Activated T-helper 1 cell treated with Interleukin-2 at 50 U/mL for 16 hours (primary cell): ENCODE results near the gene GALNS.
A peak's percentile ranks its signal among the peaks of the same experiment; 100 is the strongest.
"Not testable (repeated sequence)": the region's sequence is repeated elsewhere in the genome, so short reads cannot be mapped to it uniquely, and the experiment has no call there.

Experiments used
- DNase-seq: peaks from one replicate; pipeline ENCODE4 v3.0.0-alpha.2; 2020; ENCODE audit warnings: low read depth

Gene GALNS, protein sequence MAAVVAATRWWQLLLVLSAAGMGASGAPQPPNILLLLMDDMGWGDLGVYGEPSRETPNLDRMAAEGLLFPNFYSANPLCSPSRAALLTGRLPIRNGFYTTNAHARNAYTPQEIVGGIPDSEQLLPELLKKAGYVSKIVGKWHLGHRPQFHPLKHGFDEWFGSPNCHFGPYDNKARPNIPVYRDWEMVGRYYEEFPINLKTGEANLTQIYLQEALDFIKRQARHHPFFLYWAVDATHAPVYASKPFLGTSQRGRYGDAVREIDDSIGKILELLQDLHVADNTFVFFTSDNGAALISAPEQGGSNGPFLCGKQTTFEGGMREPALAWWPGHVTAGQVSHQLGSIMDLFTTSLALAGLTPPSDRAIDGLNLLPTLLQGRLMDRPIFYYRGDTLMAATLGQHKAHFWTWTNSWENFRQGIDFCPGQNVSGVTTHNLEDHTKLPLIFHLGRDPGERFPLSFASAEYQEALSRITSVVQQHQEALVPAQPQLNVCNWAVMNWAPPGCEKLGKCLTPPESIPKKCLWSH

DNA sequence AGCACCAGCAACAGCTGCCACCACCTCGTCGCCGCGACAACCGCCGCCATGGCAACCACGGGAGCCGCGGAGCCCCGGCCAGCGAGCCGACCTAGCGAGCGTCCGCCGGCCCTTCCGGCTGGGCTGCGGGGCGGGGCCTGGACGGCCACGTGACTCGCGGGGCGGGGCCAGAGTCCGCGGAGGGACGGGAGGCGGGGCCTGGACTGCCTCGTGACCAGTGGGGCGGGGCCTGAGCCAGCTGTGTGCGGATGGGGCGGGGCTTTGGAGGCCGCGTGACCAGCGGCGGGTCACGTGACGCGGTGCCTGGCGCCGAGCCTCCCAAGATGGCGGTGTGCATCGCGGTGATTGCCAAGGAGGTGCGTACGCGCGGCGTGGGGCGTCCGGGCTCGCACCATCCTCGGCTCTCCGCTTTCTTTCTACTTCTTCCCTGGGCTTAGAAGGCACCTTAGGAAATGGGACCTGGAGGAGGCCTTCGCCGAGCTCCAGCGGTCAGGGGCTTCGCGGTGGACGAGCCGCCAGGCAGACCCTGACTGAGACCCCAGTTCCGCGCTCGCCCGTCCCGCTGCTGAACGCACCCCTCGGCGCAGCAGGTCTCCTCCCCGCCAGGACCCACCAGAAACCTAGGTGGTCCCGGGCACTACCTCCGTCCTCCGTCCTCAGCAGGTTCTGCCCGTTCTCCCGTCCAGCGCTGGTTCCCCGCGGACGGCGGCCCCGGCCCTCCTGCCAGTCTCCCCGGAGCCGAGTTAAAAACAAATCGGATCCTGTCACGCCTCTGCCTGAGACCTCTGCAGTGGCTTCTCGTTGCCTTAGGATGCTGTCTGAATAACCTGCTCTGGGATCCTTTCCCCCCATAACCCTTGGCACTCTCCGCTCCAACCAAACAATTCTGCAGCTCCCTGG, at the start of gene GALNS, which contains the start of gene TRAPPC2L:
Gene GALNS, minus strand, starts transcription at position 120 of the 900 bp plus-strand sequence. Its CDS starts 70 bp downstream, at position 50.
Gene TRAPPC2L, plus strand, starts transcription at position 300 of the 900 bp plus-strand sequence. Its CDS starts 24 bp downstream, at position 324.
- DNase-seq = peak; percentile 98

GRCh38 chr16:88906020-88906419, 49.3 kb upstream of the GALNS start:
- no peak for DNase-seq

DNA sequence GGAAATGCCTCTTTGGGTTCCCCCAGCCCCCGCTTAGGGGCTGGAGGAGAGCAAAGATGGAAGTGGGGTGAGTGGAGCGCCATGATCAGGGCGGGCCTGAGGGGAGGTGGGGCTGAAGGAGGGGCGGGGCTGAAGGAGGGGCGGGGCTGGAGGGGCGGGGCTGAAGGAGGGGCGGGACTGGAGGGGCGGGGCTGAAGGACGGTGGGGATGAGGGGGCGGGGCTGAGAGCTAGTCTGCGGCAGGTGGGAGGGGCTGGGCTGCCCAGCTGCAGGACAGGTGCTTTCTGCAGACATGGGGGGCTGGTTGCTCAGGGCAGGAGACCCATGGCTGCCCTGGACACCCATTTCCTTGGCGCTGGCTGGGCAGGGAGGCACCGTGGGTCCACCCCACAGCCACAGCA, 48.8 kb upstream of the GALNS start:
- DNase-seq = no peak

GRCh38 chr16:88904676-88905365, 48.1 kb upstream of the GALNS start:
- no peak for DNase-seq

DNA sequence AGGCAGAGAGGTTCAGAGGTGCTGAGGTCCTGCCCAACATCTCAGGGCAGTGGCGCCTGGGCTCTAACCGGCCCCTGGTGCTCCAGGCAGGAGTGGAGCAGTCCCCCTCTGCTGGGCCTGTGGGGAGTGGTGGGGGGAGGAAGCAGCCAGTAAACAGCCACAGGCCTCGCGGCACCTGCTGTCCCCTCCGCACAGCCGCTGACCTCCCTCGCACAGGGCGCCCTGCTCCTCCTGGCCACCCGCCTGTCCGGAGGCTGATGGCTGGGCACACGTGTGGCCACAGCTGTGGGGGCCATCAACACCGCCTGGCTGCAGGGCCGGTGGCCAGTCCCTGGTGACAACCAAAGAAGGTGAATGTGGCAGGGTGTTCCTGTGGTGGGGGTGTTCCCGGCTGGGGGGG, 46.5 kb upstream of the GALNS start:
- no peak for DNase-seq

DNA sequence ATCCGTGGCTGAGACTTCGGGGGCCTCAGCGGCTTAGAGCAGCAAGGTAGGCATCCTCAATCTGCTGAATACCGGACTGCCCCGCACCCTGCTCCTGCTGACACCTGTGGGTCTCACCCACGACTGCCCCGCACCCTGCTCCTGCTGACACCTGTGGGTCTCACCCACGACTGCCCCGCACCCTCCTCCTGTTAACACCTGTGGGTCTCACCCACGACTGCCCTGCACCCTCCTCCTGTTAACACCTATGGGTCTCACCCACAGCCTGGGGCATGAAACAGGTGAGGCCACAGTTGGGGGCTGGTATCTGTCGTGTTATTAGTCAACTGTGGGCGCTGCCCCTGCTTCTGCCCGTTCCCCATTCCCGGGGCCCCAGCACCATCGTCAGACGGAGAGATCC, 46.0 kb upstream of the GALNS start:
- no peak for DNase-seq

DNA sequence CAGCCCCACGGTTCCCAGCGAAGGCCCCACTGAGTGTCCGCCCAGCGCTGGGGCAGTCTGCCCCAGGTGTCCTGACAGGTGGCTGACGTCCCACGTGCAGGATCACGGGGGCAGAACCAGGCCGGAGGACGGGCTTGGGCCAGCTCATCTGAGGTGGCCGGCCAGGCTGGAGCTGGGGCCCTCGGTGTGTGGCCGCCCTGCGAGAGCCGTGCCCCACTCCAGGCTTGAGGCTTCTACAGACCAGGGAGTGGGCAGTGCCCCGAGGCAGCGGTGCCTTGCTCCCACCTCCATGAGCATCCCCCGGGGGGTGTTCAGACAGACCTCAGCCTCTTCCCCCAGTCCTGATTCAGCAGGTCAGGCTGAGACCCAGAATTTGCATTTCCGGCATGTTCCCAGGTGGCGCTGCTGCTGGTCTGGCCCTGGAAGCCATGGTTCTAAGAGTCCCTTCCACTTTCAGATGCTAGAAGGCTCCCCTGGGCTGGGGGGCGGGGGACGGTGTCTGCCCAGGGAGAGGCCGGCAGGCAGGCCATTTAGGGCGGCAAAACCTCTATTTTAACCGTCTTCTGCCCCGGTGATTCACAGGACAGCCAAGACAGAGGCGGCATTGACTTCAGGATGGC, 45.1 kb upstream of the GALNS start:
- DNase-seq = no peak

DNA sequence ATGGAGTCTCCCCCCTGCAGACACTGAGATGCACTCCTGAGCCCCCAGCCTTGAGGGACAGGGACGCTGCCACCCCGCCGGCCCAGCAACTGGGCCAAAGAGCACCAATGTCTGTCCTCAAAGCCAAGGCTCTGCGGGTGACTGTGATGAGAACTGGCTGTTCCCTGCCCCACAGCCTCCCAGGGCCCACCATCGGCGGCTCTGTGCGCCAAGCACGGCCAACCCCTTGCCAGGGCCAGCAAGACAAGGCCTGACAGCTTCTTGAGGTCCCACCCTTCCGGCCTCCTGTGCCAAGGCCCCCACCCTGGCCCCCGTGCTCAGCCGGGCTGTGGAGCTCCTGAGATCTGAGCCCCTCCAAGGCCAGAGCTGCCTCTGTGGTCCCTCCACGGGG, 43.9 kb upstream of the GALNS start:
- DNase-seq = no peak

GRCh38 chr16:88899901-88900661, 43.3 kb upstream of the GALNS start:
- no peak for DNase-seq

DNA sequence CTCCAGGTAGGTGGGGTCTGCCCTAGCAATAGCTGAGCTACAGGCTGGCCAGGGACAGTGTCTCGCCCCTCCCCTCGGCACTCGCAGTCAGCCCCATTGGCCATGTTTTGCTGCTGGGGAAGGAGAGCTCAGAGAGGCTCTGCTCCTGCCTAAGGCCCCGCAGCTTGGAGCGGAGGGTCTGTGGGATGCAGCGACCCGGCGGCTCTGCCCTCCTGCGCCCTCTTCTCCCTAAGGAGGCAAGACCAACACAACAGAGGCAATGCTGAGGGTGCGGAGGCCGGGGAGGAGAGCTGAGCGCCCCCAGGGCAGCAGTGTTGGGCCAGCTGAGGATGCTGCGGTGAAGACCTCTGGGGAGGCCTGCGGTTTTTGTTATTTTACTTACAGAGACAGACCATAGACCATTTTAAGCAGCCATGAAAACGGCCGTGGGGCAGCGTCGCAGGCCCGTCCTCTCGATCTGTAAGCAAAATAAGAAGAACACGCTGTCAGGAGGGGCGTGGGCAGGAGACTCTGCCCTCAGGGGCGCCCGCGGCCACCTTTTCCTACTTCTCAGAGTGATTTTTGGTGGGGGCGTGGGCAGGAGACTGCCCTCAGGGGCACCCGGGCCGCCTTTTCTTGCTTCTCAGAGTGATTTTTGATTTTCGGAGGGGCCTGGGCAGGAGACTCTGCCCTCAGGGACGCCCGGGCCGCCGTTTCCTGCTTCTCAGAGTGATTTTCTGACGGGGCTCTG, 41.1 kb upstream of the GALNS start:
- no peak for DNase-seq

GRCh38 chr16:88896238-88897070, 39.7 kb upstream of the GALNS start:
- DNase-seq = no peak

DNA sequence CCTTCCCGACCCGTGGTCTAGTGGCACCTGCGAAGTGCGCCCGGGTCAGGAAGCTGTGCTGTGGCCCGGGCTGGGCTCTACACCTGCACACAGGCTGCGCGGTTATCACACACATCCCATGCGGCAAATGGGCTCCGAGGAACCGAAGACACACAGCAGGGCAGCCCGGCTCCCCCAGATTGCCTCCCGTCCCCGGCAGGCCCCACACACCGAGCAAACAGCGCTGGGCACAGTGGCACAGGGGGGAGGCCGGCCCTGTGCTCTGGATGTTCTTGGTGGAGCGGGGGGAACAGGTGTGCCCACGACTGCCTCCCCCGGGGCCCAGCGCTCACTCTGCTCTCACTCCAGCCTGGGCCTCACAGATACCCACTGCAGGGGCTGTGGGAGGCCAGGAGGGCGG, 38.6 kb upstream of the GALNS start:
- no peak for DNase-seq

GRCh38 chr16:88894681-88895300, 38.0 kb upstream of the GALNS start:
- DNase-seq = no peak

- not testable (repeated sequence) for DNase-seq
Measured at GRCh38 chr16:88894266-88894665, 37.5 kb upstream of the GALNS start.

DNA sequence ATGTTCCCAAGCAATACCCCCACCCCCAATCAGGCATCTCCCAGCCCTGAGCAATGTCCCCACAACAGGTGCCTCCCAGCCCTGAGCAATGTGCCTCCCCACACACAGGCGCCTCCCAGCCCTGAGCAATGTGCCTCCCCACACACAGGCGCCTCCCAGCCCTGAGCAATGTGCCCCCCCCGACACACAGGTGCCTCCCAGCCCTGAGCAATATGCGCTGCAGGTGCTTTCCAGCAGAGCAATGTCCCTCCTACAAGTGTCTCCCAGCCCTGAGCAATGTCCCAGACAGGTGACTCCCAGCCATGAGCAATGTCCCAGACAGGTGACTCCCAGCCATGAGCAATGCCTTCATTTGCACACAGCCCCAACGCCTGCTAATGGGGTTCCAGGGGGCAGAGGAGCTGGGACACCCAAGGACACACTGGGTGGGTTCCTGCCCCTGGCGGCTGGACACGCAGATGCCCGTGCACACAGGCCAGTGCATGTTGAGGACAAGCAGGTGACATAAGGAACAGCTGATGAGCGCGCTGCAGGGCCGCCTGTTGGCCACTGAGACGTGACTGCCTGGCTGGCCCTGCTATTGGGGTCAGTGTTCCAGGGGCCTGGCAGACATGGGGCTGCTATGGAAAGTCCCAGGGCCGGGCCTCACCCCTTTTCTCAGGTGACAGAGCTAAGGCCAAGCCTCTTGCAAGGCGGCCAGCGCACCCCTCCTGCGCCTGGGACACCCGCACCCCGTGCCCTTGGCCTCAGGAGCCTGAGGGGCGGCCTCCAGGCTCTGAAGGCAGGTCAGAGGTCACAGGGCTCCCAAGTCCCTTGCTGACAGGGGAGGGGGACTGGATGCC, 36.6 kb upstream of the GALNS start:
- DNase-seq = no peak

- no peak for DNase-seq
Measured at GRCh38 chr16:88892065-88892464, 35.3 kb upstream of the GALNS start.

- DNase-seq = no peak
Measured at GRCh38 chr16:88891083-88891482, 34.3 kb upstream of the GALNS start.
